Testis (tissue), 3 donors: Measurements from ENCODE around the gene NR2E3. TPM values are rescaled to one million over a fixed set of nuclear protein-coding genes. Genes with fewer than 3 reads are reported as not detected.
"Not testable (repeated sequence)": the region's sequence is repeated elsewhere in the genome, so short reads cannot be mapped to it uniquely, and the experiment has no call there.

Source experiments
- DNase-seq: peaks from one replicate; pipeline ENCODE4 v3.0.0-alpha.2; 2019
- H3K27ac ChIP-seq, 2 donors: fragments of 200-600 bp; sonication (generic); one replicate each; pipeline ENCODE4 v1.5.1; 2019
- H3K27me3 ChIP-seq: fragments of 200-600 bp; sonication (generic); one replicate; pipeline ENCODE4 v1.5.1; 2019
- H3K36me3 ChIP-seq: fragments of 200-600 bp; sonication (generic); one replicate; pipeline ENCODE4 v1.5.1; 2017; ENCODE audit warnings: low read depth; ENCODE audit errors: missing control alignments
- H3K4me1 ChIP-seq: fragments of 200-600 bp; sonication (generic); one replicate; pipeline ENCODE4 v1.5.1; 2019
- H3K4me3 ChIP-seq, 2 donors: fragments of 200-600 bp; sonication (generic); one replicate each; pipeline ENCODE4 v1.5.1; 2017 to 2019
- H3K9me3 ChIP-seq: fragments of 200-600 bp; sonication (generic); one replicate; pipeline ENCODE4 v1.5.1; 2017
- CTCF ChIP-seq, 3 experiments: fragments of 450-650 bp in 2 of 3; fragments of 200-600 bp in 1 of 3; sonication (generic) in 1 of 3; IDR thresholded peaks; one replicate each; pipeline ENCODE4 v1.5.1; 2016 to 2019; ENCODE audit warnings: antibody characterized with exemption in 3 of 3, mild to moderate bottlenecking in 2 of 3, moderate library complexity in 1 of 3
- POLR2A ChIP-seq: fragments of 450-650 bp; IDR thresholded peaks from one replicate; pipeline ENCODE4 v1.6.1; 2017; ENCODE audit warnings: antibody characterized with exemption, mild to moderate bottlenecking, moderate library complexity
- WGBS, 2 donors: methylation state at CpG; one replicate each; pipeline ENCODE4 v1.1.5; 2018; 5-methylcytosine and 5-hydroxymethylcytosine counted together
- intact Hi-C: fragments of 100-400 bp; cut with DNase I; formaldehyde crosslinking; loops from one replicate; pipeline ENCODE4 v1.15.1; 2023; ENCODE audit warnings: low total_unique reads
- polyA plus RNA-seq: library from polyadenylated mRNA; stranded (reverse); fragments of 350-450 nt; fragmentation: Illumina TruSeq; extraction: RNeasy Lipid Tissue Mini Kit (QIAGEN cat#74804); gene quantifications from one replicate; pipeline ENCODE4 v1.2.3, GENCODE V29; 2014; ENCODE audit warnings: low read depth, low replicate concordance; ENCODE audit not compliant: insufficient read depth
- small RNA-seq, 2 donors: library from RNA; depleted of rRNA; stranded (forward); fragments of <200 nt; gene quantifications; one replicate each; pipeline ENCODE3, GENCODE V24; 2016
- total RNA-seq, 2 donors: library from RNA; depleted of rRNA; stranded (reverse); fragments of >200 nt; gene quantifications; one replicate each; pipeline ENCODE4 v1.2.3, GENCODE V29; 2016

The NR2E3 gene
- total and polyA plus RNA-seq, 3 donors from 2014 or later = 1.2 to 4.8 (median 4.3) TPM

GRCh38 chr15:71830981-71831380 lies 20.6 kb downstream of the NR2E3 start:
- Histone ChIP-seq H3K27ac (no peak overlapping the region), H3K4me1 (no peaks in the 10 kb centered on the region), H3K4me3 (no peak overlapping the region), H3K36me3 (no peaks in the 10 kb centered on the region), H3K9me3 (no peaks in the 10 kb centered on the region), H3K27me3 (no peaks in the 10 kb centered on the region)
- 95 to 96% methylated on average over 2 of the region's 2 CpGs for WGBS, 2 donors
- intact Hi-C loops = no loop called here
- TF ChIP-seq POLR2A (no peak), CTCF (IDR thresholded peaks at IDR 0.05) (no peak)
- DNase-seq = no peak

GRCh38 chr15:71841563-71841962 lies 31.2 kb downstream of the NR2E3 start:
- TF ChIP-seq CTCF (IDR thresholded peaks at IDR 0.05) (no peak), POLR2A (no peak)
- H3K9me3 ChIP-seq = no peaks in the 10 kb centered on the region
- no peaks in the 10 kb centered on the region for H3K36me3 ChIP-seq
- DNase-seq = no peak
- H3K4me3 ChIP-seq = no peak overlapping the region
- intact Hi-C loops = no loop called here
- WGBS, 2 donors = 95 to 99% methylated on average over 3 of the region's 3 CpGs
- no peak overlapping the region for H3K27ac ChIP-seq
- H3K27me3 ChIP-seq = no peaks in the 10 kb centered on the region
- H3K4me1 ChIP-seq = peaks cover 13% of the 10 kb centered on the region

- WGBS, 2 donors = 80 to 91% methylated on average over 2 of the region's 2 CpGs
- no peaks in the 10 kb centered on the region for H3K9me3 ChIP-seq
- H3K27me3 ChIP-seq = no peaks in the 10 kb centered on the region
- no peak overlapping the region for H3K27ac ChIP-seq
- no peak for DNase-seq
- no peaks in the 10 kb centered on the region for H3K4me1 ChIP-seq
- no peaks in the 10 kb centered on the region for H3K36me3 ChIP-seq
- TF ChIP-seq POLR2A (no peak), CTCF (IDR thresholded peaks at IDR 0.05) (no peak)
- intact Hi-C loops = no loop called here
- H3K4me3 ChIP-seq = no peak overlapping the region
Measured at GRCh38 chr15:71844916-71845315, 34.6 kb downstream of the NR2E3 start.

GRCh38 chr15:71853543-71853942 lies 43.2 kb downstream of the NR2E3 start:
- no peak for DNase-seq
- no peak for TF ChIP-seq CTCF (IDR thresholded peaks at IDR 0.05)
- no peak for TF ChIP-seq POLR2A
- Histone ChIP-seq H3K27ac (no peak overlapping the region), H3K36me3 (no peaks in the 10 kb centered on the region), H3K4me1 (no peaks in the 10 kb centered on the region), H3K9me3 (no peaks in the 10 kb centered on the region), H3K4me3 (no peak overlapping the region), H3K27me3 (no peaks in the 10 kb centered on the region)
- intact Hi-C loops = no loop called here
- WGBS, 2 donors = 90 to 100% methylated on average over 1 of the region's 1 CpG

GRCh38 chr15:71858232-71858631 lies 47.9 kb downstream of the NR2E3 start:
- H3K27ac ChIP-seq, H3K36me3 ChIP-seq, H3K9me3 ChIP-seq, DNase-seq, H3K27me3 ChIP-seq, intact Hi-C loops, H3K4me1 ChIP-seq, H3K4me3 ChIP-seq: not testable (repeated sequence)
- WGBS, 2 donors = 88 to 97% methylated on average over 4 of the region's 4 CpGs

Small RNA genes lying within 50 kb of the gene (small RNA-seq; reads per million reads assigned to genes)
- gene RNA5SP399 = 0.09 reads per million in 2 donors
